OCI-LY1 (cell line): ENCODE measurements around the gene GLP2R.

Experiments
- H2AFZ ChIP-seq: fragments of 200-600 bp; sonication (generic), shearing (Covaris generic); 2 replicates; pipeline ENCODE4 v1.6.0; 2014; ENCODE audit warnings: antibody characterized with exemption, mild to moderate bottlenecking, low read length
- H3F3A ChIP-seq: fragments of 200-600 bp; sonication (generic), shearing (Covaris generic); 2 replicates; pipeline ENCODE4 v1.6.0; 2014; ENCODE audit warnings: mild to moderate bottlenecking, antibody characterized with exemption, low read length, moderate library complexity; ENCODE audit not compliant: insufficient read depth
- H3K27ac ChIP-seq: fragments of 200-600 bp; sonication (generic); 2 replicates; pipeline ENCODE4 v1.5.1; 2014; ENCODE audit warnings: low read length, mixed run types, mild to moderate bottlenecking, low read depth; ENCODE audit not compliant: poor library complexity, severe bottlenecking
- H3K27me3 ChIP-seq: fragments of 200-600 bp; sonication (generic); 2 replicates; pipeline ENCODE4 v1.6.0; 2014; ENCODE audit warnings: antibody characterized with exemption, mild to moderate bottlenecking, low read length, moderate library complexity; ENCODE audit not compliant: insufficient read depth
- H3K36me3 ChIP-seq: fragments of 200-600 bp; sonication (generic); 2 replicates; pipeline ENCODE4 v1.6.1; 2014; ENCODE audit warnings: mild to moderate bottlenecking, antibody characterized with exemption, low read length, moderate library complexity, mixed read lengths; ENCODE audit not compliant: insufficient read depth
- H3K4me1 ChIP-seq: fragments of 200-600 bp; sonication (generic); 2 replicates; pipeline ENCODE4 v1.5.1; 2014; ENCODE audit warnings: mild to moderate bottlenecking, low read length, moderate library complexity; ENCODE audit not compliant: insufficient read depth, severe bottlenecking
- H3K4me2 ChIP-seq: fragments of 200-600 bp; sonication (generic), shearing (Covaris generic); 2 replicates; pipeline ENCODE4 v1.6.1; 2014; ENCODE audit warnings: low read length
- H3K4me3 ChIP-seq: fragments of 200-600 bp; sonication (generic); 2 replicates; pipeline ENCODE4 v1.5.1; 2014; ENCODE audit warnings: low read length, low read depth, mild to moderate bottlenecking, mixed read lengths; ENCODE audit not compliant: poor library complexity, severe bottlenecking
- H3K79me2 ChIP-seq: fragments of 200-600 bp; shearing (Covaris generic); 2 replicates; pipeline ENCODE4 v1.6.1; 2016; ENCODE audit warnings: mixed run types, low read length, mixed read lengths; ENCODE audit not compliant: insufficient read depth
- H3K9ac ChIP-seq: fragments of 200-600 bp; sonication (generic), shearing (Covaris generic); 2 replicates; pipeline ENCODE4 v1.6.1; 2014; ENCODE audit warnings: mild to moderate bottlenecking, low read length, mixed read lengths
- H3K9me2 ChIP-seq: fragments of 200-600 bp; sonication (generic), shearing (Covaris generic); 2 replicates; pipeline ENCODE4 v1.6.1; 2014; ENCODE audit warnings: low read depth, mild to moderate bottlenecking, low read length, mixed read lengths
- H3K9me3 ChIP-seq: fragments of 200-600 bp; shearing (Covaris generic); 2 replicates; pipeline ENCODE4 v1.6.1; 2014; ENCODE audit warnings: low read length, mixed read lengths
- H4K20me1 ChIP-seq: fragments of 200-600 bp; sonication (generic), shearing (Covaris generic); 2 replicates; pipeline ENCODE4 v1.6.0; 2016; ENCODE audit warnings: mild to moderate bottlenecking, low read length; ENCODE audit not compliant: insufficient read depth
- EZH2 ChIP-seq: fragments of 200-600 bp; sonication (generic), shearing (Covaris generic); IDR thresholded peaks from 2 replicates; pipeline ENCODE4 v1.8.0; 2017; ENCODE audit warnings: borderline replicate concordance, mixed run types, mild to moderate bottlenecking, antibody characterized with exemption, low read length, moderate library complexity, mixed read lengths
- TF ChIP-seq, protein P1 (sequence below): fragments of 200-600 bp; sonication (generic), shearing (Covaris generic); IDR thresholded peaks from 2 replicates; pipeline ENCODE4 v1.5.1; 2017; ENCODE audit warnings: mild to moderate bottlenecking, antibody characterized with exemption, low read length, moderate library complexity, mixed read lengths

Gene GLP2R, protein sequence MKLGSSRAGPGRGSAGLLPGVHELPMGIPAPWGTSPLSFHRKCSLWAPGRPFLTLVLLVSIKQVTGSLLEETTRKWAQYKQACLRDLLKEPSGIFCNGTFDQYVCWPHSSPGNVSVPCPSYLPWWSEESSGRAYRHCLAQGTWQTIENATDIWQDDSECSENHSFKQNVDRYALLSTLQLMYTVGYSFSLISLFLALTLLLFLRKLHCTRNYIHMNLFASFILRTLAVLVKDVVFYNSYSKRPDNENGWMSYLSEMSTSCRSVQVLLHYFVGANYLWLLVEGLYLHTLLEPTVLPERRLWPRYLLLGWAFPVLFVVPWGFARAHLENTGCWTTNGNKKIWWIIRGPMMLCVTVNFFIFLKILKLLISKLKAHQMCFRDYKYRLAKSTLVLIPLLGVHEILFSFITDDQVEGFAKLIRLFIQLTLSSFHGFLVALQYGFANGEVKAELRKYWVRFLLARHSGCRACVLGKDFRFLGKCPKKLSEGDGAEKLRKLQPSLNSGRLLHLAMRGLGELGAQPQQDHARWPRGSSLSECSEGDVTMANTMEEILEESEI

DNA sequence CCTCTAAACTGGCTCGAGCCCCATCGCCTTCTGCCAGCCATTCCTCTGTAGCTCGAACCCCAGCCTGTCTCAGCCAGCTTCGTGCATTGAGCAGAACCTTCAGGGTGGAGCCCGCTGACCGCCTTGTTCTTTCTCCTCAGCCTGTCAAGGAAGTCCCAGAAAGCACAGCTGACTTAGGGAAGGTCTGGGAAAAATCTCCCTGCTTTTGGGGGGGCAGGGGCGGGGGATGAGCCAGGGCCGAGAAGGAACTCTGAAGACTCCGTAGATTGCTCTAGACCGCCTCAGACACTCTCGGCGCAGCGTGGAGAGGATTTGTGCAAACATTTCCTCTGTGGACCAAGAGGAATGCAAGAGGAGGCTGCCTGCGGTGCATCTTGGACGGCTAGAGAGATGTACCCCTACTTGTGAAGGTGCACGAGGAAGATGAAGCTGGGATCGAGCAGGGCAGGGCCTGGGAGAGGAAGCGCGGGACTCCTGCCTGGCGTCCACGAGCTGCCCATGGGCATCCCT is at the start of gene GLP2R:
TSS of gene GLP2R (plus strand) at position 284 of the 510 bp plus-strand sequence. CDS start at position 424, 140 bp downstream.
- no peak for TF ChIP-seq EZH2
- TF ChIP-seq, protein P1, sequence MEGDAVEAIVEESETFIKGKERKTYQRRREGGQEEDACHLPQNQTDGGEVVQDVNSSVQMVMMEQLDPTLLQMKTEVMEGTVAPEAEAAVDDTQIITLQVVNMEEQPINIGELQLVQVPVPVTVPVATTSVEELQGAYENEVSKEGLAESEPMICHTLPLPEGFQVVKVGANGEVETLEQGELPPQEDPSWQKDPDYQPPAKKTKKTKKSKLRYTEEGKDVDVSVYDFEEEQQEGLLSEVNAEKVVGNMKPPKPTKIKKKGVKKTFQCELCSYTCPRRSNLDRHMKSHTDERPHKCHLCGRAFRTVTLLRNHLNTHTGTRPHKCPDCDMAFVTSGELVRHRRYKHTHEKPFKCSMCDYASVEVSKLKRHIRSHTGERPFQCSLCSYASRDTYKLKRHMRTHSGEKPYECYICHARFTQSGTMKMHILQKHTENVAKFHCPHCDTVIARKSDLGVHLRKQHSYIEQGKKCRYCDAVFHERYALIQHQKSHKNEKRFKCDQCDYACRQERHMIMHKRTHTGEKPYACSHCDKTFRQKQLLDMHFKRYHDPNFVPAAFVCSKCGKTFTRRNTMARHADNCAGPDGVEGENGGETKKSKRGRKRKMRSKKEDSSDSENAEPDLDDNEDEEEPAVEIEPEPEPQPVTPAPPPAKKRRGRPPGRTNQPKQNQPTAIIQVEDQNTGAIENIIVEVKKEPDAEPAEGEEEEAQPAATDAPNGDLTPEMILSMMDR, result no peak

DNA sequence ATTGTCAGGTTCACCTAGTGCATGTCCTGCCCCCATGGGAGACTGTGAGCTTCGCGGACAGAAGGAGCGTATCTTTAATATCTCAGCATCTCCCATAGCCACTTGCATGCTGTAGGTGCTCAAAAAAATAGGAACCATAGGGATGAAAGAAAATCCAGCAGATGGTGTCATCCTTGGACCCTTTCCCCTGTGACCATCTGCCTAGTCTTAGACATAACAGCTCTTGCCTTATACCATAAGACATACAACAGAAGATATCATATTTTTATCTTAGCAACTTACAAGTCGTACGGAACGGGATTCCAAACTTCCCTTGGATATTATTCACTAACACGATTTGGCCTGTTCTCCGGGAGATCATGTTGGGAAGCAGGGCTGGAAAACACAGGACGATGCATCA is 48.8 kb upstream of the GLP2R start:
- no peaks in the 10 kb centered on the region for H4K20me1 ChIP-seq
- H3K9me2 ChIP-seq, result no peaks in the 10 kb centered on the region
- no peak overlapping the region for H3K4me2 ChIP-seq
- H3K79me2 ChIP-seq, result no peaks in the 10 kb centered on the region
- no peak overlapping the region for H3K4me3 ChIP-seq
- no peak overlapping the region for H3K27ac ChIP-seq
- no peaks in the 10 kb centered on the region for H3K4me1 ChIP-seq
- TF ChIP-seq, protein P1, result no peak
- TF ChIP-seq EZH2, result no peak
- peaks cover 5% of the 10 kb centered on the region; the same call in 1 of the 2 replicates for H3K27me3 ChIP-seq
- no peak overlapping the region for H2AFZ ChIP-seq
- no peaks in the 10 kb centered on the region for H3K36me3 ChIP-seq
- no peaks in the 10 kb centered on the region for H3K9me3 ChIP-seq
- H3K9ac ChIP-seq, result no peak overlapping the region
- no peaks in the 10 kb centered on the region for H3F3A ChIP-seq

More for the DNA sequence above, at the start of gene GLP2R:
- Histone ChIP-seq H3F3A (no peaks in the 10 kb centered on the region), H2AFZ (no peak within 1 kb of the TSS), H3K4me3 (no peak within 1 kb of the TSS), H3K27me3 (no peaks in the 10 kb centered on the region), H3K4me1 (no peaks in the 10 kb centered on the region), H3K79me2 (no peaks in the 10 kb centered on the region), H4K20me1 (no peaks in the 10 kb centered on the region), H3K36me3 (no peaks in the 10 kb centered on the region), H3K9ac (no peak within 1 kb of the TSS), H3K4me2 (no peak within 1 kb of the TSS), H3K9me2 (no peaks in the 10 kb centered on the region), H3K27ac (no peak within 1 kb of the TSS), H3K9me3 (no peaks in the 10 kb centered on the region)

DNA sequence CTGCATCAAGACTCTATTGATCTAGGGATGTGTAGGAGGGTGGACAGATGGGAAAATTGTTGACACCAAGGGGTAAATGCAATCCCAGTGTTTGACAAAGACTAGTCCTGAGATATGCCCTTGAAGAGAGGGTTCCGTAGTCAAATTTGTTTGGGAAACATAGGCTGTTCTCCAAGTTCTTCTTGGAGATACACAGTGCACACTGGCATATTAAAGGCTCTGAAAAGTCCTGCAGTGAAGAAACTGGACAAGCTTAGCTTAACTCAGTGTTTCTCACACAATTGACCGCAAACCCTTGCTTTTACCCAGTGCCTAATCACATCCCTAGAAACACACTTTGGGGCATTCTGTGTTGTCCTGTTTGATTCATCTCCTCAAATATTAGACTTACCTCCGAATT is 45.2 kb upstream of the GLP2R start:
- H3K4me2 ChIP-seq, result no peak overlapping the region

More for the DNA sequence above, 45.2 kb upstream of the GLP2R start:
- H3K9ac ChIP-seq, result no peak overlapping the region
- no peak overlapping the region for H3K27ac ChIP-seq
- H3K9me3 ChIP-seq, result no peaks in the 10 kb centered on the region
- no peaks in the 10 kb centered on the region for H3F3A ChIP-seq
- H3K4me1 ChIP-seq, result no peaks in the 10 kb centered on the region
- H3K79me2 ChIP-seq, result no peaks in the 10 kb centered on the region
- TF ChIP-seq, protein P1, result no peak
- TF ChIP-seq EZH2, result no peak
- peaks cover 5% of the 10 kb centered on the region; the same call in 1 of the 2 replicates for H3K27me3 ChIP-seq
- no peak overlapping the region for H2AFZ ChIP-seq
- no peaks in the 10 kb centered on the region for H4K20me1 ChIP-seq
- H3K36me3 ChIP-seq, result no peaks in the 10 kb centered on the region
- no peaks in the 10 kb centered on the region for H3K9me2 ChIP-seq
- H3K4me3 ChIP-seq, result no peak overlapping the region
